ENCODE measurements around the gene CCSER2.

The CCSER2 gene

DNA sequence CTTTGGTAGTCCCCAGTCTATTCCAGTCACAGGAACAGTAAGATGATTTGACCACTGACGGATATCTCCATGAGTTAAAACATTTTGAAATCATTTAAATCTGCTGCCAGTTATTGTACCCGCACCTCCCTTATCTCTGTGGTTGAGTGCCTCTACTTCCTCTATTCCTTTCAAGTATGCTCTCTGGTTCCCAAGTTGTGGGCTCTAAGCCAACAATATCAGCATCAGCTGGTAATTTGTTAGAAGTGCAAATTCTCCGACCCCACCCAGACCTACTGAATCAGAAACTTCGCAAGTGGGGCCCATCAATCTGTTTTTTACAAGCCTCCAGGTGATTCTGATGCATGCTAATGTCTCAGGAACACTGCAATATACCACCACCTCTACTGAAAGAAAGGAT, 235.5 kb downstream of the CCSER2 start:
- DNase-seq (ENCODE audit: low spot score), result no peak
- TF ChIP-seq, protein P1, sequence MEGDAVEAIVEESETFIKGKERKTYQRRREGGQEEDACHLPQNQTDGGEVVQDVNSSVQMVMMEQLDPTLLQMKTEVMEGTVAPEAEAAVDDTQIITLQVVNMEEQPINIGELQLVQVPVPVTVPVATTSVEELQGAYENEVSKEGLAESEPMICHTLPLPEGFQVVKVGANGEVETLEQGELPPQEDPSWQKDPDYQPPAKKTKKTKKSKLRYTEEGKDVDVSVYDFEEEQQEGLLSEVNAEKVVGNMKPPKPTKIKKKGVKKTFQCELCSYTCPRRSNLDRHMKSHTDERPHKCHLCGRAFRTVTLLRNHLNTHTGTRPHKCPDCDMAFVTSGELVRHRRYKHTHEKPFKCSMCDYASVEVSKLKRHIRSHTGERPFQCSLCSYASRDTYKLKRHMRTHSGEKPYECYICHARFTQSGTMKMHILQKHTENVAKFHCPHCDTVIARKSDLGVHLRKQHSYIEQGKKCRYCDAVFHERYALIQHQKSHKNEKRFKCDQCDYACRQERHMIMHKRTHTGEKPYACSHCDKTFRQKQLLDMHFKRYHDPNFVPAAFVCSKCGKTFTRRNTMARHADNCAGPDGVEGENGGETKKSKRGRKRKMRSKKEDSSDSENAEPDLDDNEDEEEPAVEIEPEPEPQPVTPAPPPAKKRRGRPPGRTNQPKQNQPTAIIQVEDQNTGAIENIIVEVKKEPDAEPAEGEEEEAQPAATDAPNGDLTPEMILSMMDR (IDR thresholded peaks at IDR 0.05), result no peak
- Histone ChIP-seq H3K4me3 (no peak overlapping the region), H3K27ac (no peak overlapping the region)

DNA sequence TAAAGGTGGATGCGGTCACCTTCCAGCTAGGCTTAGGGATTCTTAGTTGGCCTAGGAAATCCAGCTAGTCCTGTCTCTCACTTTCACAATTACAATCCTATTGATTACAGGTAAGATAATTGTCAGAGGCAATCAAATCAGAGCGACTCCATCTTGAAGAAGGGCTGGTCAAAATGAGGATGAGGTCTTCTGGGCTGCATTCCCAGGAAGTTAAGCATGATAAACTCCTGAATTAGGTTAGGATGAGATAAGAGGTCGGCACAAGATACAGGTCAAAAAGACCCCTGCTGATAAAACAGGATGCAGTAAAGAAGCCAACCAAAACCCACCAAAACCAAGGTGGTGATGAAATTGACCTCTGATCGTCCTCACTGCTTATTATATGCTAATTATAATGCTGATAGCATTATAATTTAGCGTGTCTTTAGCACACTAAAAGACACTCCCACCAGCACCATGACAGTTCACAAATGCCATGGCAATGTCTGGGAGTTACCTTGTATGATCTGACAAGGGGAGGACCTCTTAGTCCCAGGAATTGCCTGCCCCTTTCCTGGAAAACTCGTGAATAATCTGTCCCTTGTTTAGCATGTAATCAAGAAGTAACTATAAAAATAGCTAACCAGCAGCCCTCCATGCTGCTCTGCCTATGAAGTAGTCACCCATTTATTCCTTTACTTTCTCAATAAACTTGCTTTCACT, 237.6 kb downstream of the CCSER2 start:
- H3K27ac ChIP-seq, result no peak overlapping the region
- DNase-seq (ENCODE audit: low spot score), result no peak
- TF ChIP-seq, protein P1 (IDR thresholded peaks at IDR 0.05), result no peak

DNA sequence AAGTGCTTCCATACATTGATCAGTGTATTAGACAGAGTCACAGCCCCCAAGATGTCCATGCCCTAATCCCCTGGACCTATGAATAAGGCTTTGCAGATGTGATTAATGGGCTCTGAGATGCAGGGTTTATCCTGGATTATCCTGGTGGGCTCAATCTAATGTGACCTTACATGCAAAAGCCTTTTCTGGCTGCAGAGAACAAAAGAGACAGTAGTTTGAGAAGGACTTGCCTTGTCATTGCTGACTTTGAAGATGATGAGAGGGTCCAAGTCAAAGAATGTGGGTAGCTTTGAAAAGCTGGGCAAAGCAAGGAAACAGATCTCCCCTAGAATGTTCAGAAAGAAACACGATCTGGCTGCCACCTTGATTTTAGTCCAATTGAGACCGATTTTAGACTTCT, 238.7 kb downstream of the CCSER2 start:
- Histone ChIP-seq H3K4me3 (no peak overlapping the region), H3K27ac (no peak overlapping the region)
- TF ChIP-seq, protein P1 (IDR thresholded peaks at IDR 0.05), result no peak
- DNase-seq (ENCODE audit: low spot score), result no peak

More for the DNA sequence above, 237.6 kb downstream of the CCSER2 start:
- H3K4me3 ChIP-seq, result no peak overlapping the region
